GM12878 (cell line): Measurements from ENCODE around the gene BZW1.
A peak's percentile ranks its signal among the peaks of the same experiment; 100 is the strongest.

ENCODE experiments used
- BACH1 ChIP-seq: fragments of 450-650 bp; IDR thresholded peaks from 2 replicates; pipeline ENCODE4 v1.6.1; 2017; ENCODE audit warnings: mild to moderate bottlenecking, borderline replicate concordance
- DPF2 ChIP-seq: fragments of 450-650 bp; IDR thresholded peaks from 2 replicates; pipeline ENCODE4 v1.6.1; 2017; ENCODE audit warnings: mild to moderate bottlenecking
- KLF5 ChIP-seq: fragments of 450-650 bp; IDR thresholded peaks from 2 replicates; pipeline ENCODE4 v1.6.1; 2014; ENCODE audit warnings: mild to moderate bottlenecking; ENCODE audit not compliant: partially characterized antibody
- LARP7 ChIP-seq: fragments of 450-650 bp; IDR thresholded peaks from 2 replicates; pipeline ENCODE4 v1.6.1; 2017; ENCODE audit warnings: mild to moderate bottlenecking
- MYC ChIP-seq: IDR thresholded peaks from 2 replicates; pipeline ENCODE4 v1.6.1; 2011; ENCODE audit warnings: mild to moderate bottlenecking, low read length, moderate library complexity, inconsistent platforms; ENCODE audit not compliant: insufficient read depth, insufficient replicate concordance, insufficient read length, severe bottlenecking
- POLR2A ChIP-seq: IDR thresholded peaks from 2 replicates; pipeline ENCODE4 v1.6.1; 2011; ENCODE audit warnings: low read depth, mild to moderate bottlenecking, low read length
- TBL1XR1 ChIP-seq: IDR thresholded peaks from 2 replicates; pipeline ENCODE4 v1.6.1; 2012; ENCODE audit warnings: low read depth, low read length, improper control_type of control experiment

DNA sequence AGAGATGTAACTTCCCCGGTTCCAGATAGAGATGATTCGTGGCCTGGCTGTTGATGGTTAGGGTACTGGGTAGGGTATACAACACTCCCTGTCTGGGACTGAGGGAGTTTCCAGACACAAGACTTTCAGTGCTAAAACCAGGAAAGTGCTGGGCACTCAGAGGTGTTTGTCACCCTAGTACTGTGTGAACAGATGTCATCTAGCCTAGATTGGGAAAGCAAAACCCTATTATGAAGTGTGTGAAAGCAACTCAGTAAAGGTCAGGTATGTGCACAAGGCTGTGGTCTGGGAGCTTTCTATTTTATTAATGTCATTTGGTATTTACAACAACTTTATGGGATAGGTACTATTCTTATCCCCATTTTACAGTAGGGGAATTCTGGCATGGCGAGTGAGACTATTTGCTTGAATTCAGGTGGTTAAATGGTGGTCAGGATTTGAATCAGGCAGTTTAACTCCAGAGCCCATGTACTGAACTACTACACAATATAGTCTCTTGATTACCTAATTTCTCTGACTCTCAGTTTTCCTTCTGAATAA lies 2.6 kb downstream of the BZW1 start:
- 0 out of 2 replicates have a peak, but pooled peaks have one; percentile 22 for TF ChIP-seq DPF2
- TF ChIP-seq MYC, result no peak
- TF ChIP-seq TBL1XR1, result peak; percentile 80; the same call in 1 of the 2 replicates
- TF ChIP-seq BACH1, result no peak
- TF ChIP-seq KLF5, result no peak
- no peak for TF ChIP-seq LARP7
- TF ChIP-seq POLR2A, result no peak
